GM12878 (cell line): ENCODE results near the gene MSI2. TPM values are rescaled to one million over a fixed set of nuclear protein-coding genes. Genes with fewer than 3 reads are reported as not detected.

Experiments used
- ATAC-seq: fragments of 200-7000 bp; cut with Tn5 transposase; 3 replicates; pipeline ENCODE4 v1.9.1; 2020; ENCODE audit warnings: mild to moderate bottlenecking, moderate library complexity
- BruUV-seq: library from RNA; stranded (reverse); fragments of 400-500 nt; replicated peaks from 2 replicates; lab custom pipeline; 2021; lab: Mats Ljungman, UMichigan
- CTCF ChIA-PET: fragments of 300-600 bp; sonication (Branson Sonifier 250); formaldehyde crosslinking; extraction: SDS; loops from one replicate; lab custom pipeline; 2021; ENCODE audit warnings: inconsistent platforms; lab: Yijun Ruan, JAX
- POLR2A ChIA-PET: fragments of 350-600 bp; formaldehyde crosslinking; extraction: SDS; loops from one replicate; lab custom pipeline; 2021; ENCODE audit warnings: inconsistent platforms; lab: Charles Lee
- RAD21 ChIA-PET: fragments of 300-600 bp; sonication (Branson Sonifier 250); formaldehyde crosslinking; loops from one replicate; lab custom pipeline; 2023; ENCODE audit warnings: antibody characterized with exemption; ENCODE audit not compliant: unreplicated experiment; lab: Charles Lee
- SMC1A ChIA-PET: fragments of 300-600 bp; sonication (Branson Sonifier 250); formaldehyde crosslinking; loops from one replicate; lab custom pipeline; 2023; ENCODE audit not compliant: unreplicated experiment, uncharacterized antibody; lab: Charles Lee
- DNase-seq: peaks from one replicate; pipeline ENCODE4 v3.0.0-alpha.2; 2011; ENCODE audit warnings: low read depth, low spot score
- FAIRE-seq: peaks from 3 replicates; lab custom pipeline; 2011; peaks lifted over from hg19 to GRCh38; lab: Jason Lieb, UNC
- H2AFZ ChIP-seq: 2 replicates; pipeline ENCODE4 v1.6.0; 2011; ENCODE audit warnings: low read depth, low read length, control low read depth; ENCODE audit not compliant: control insufficient read depth
- H3K27ac ChIP-seq: 2 replicates; pipeline ENCODE4 v1.5.1; 2011; ENCODE audit warnings: control low read depth; ENCODE audit not compliant: control insufficient read depth, insufficient read depth
- H3K27me3 ChIP-seq, 2 experiments: replicated peaks in 1 of 2; 2 replicates each; pipeline versions ENCODE4 v1.6.0 to v1.6.1; 2011; ENCODE audit warnings: low read length in 1 of 2; ENCODE audit not compliant: control insufficient read depth in 2 of 2, insufficient read depth in 2 of 2
- H3K36me3 ChIP-seq, 2 experiments: 2 replicates each; pipeline ENCODE4 v1.5.1; 2011; ENCODE audit warnings: low read length in 1 of 2; ENCODE audit not compliant: control insufficient read depth in 2 of 2, insufficient read depth in 2 of 2
- H3K4me1 ChIP-seq: 2 replicates; pipeline ENCODE4 v1.6.1; 2011; ENCODE audit warnings: mild to moderate bottlenecking, low read length, moderate library complexity, mixed read lengths; ENCODE audit not compliant: control insufficient read depth, insufficient read depth
- H3K4me2 ChIP-seq: 2 replicates; pipeline ENCODE4 v1.6.0; 2011; ENCODE audit warnings: control low read depth; ENCODE audit not compliant: control insufficient read depth, insufficient read depth
- H3K4me3 ChIP-seq: fragments of 200-600 bp; sonication (generic); 2 replicates; pipeline ENCODE4 v1.5.1; 2016
- H3K79me2 ChIP-seq: 2 replicates; pipeline ENCODE4 v1.6.0; 2011; ENCODE audit warnings: low read length; ENCODE audit not compliant: control insufficient read depth, insufficient read depth
- H3K9ac ChIP-seq: 2 replicates; pipeline ENCODE4 v1.8.0; 2011; ENCODE audit warnings: low read length, control low read depth, mixed read lengths; ENCODE audit not compliant: control insufficient read depth, insufficient read depth
- H3K9me3 ChIP-seq: replicated peaks from 3 replicates; pipeline ENCODE4 v1.5.1; 2011; ENCODE audit warnings: mild to moderate bottlenecking, low read length; ENCODE audit not compliant: control insufficient read depth, insufficient read depth
- H4K20me1 ChIP-seq: 2 replicates; pipeline ENCODE4 v1.6.0; 2011; ENCODE audit not compliant: control insufficient read depth, insufficient read depth
- ASH2L ChIP-seq: fragments of 300-600, 200-600 bp; sonication (generic); IDR thresholded peaks from 2 replicates; pipeline ENCODE4 v1.6.1; 2017; ENCODE audit warnings: low read depth, mild to moderate bottlenecking, borderline replicate concordance
- BCL11A ChIP-seq: IDR thresholded peaks from 2 replicates; pipeline ENCODE4 v1.6.1; 2011; ENCODE audit warnings: low read depth, low read length
- FOXK2 ChIP-seq: fragments of 450-650 bp; IDR thresholded peaks from 2 replicates; pipeline ENCODE4 v1.6.1; 2017; ENCODE audit warnings: mild to moderate bottlenecking, moderate library complexity
- HCFC1 ChIP-seq: fragments of 150-350 bp; IDR thresholded peaks from 2 replicates; pipeline ENCODE4 v1.6.1; 2014; ENCODE audit warnings: low read length
- HDAC2 ChIP-seq: fragments of 200-600 bp; sonication (generic); IDR thresholded peaks from 2 replicates; pipeline ENCODE4 v1.6.1; 2017
- HDGF ChIP-seq: fragments of 450-650 bp; IDR thresholded peaks from 2 replicates; pipeline ENCODE4 v1.6.1; 2016; ENCODE audit warnings: antibody characterized with exemption
- KLF5 ChIP-seq: fragments of 450-650 bp; IDR thresholded peaks from 2 replicates; pipeline ENCODE4 v1.6.1; 2014; ENCODE audit warnings: mild to moderate bottlenecking; ENCODE audit not compliant: partially characterized antibody
- LARP7 ChIP-seq: fragments of 450-650 bp; IDR thresholded peaks from 2 replicates; pipeline ENCODE4 v1.6.1; 2017; ENCODE audit warnings: mild to moderate bottlenecking
- NR2C2 ChIP-seq: IDR thresholded peaks from 2 replicates; pipeline ENCODE4 v1.6.1; 2011; ENCODE audit warnings: borderline replicate concordance, low read depth; ENCODE audit not compliant: control insufficient read depth, insufficient read length
- NR2F1 ChIP-seq: fragments of 450-650 bp; conservative IDR thresholded peaks from 2 replicates; pipeline ENCODE4 v1.6.1; 2017; ENCODE audit warnings: mild to moderate bottlenecking
- PAX5 ChIP-seq: IDR thresholded peaks from 2 replicates; pipeline ENCODE4 v1.6.1; 2011; ENCODE audit warnings: low read depth, low read length, borderline replicate concordance
- RUNX3 ChIP-seq: IDR thresholded peaks from 2 replicates; pipeline ENCODE4 v1.6.1; 2012; ENCODE audit warnings: low read length, inconsistent platforms
- WGBS: methylation state at CpG from one replicate; pipeline ENCODE4 v1.1.6; 2016; ENCODE audit warnings: low lambda C conversion rate; ENCODE audit not compliant: insufficient replicate concordance, insufficient coverage; ENCODE audit errors: missing lambda C conversion rate; 5-methylcytosine and 5-hydroxymethylcytosine counted together
- in situ Hi-C: fragments of 300-500 bp; cut with MboI; formaldehyde crosslinking; loops from 9 replicates; pipeline ENCODE4 v1.14.3; 2018; ENCODE audit warnings: mixed read lengths
- intact Hi-C: fragments of 100-400 bp; cut with micrococcal nuclease; formaldehyde crosslinking; loops from one replicate; pipeline ENCODE4 v1.14.2; 2022; ENCODE audit not compliant: unreplicated experiment
- polyA plus RNA-seq, 11 experiments: library from polyadenylated mRNA; depleted of rRNA in 4 of 11; unstranded in 6 of 11; stranded (reverse) in 5 of 11; fragments of >200 nt; fragmentation: Nextera tagmentation in 4 of 11; fragmentation: Illumina TruSeq in 1 of 11; extraction: Ambion mirVana in 4 of 11; extraction: Trizol in 1 of 11; gene quantifications; 1 replicate in 1 of 11; 2 replicates in 10 of 11; pipeline versions ENCODE4 v1.2.1 to v1.2.3, GENCODE V29; 2011 to 2016; ENCODE audit warnings: inconsistent platforms in 2 of 11, missing spikeins in 2 of 11, low read depth in 1 of 11
- total RNA-seq, 4 experiments: library from RNA; depleted of rRNA in 3 of 4; stranded (reverse); fragments of >200 nt in 3 of 4; fragmentation: Illumina TruSeq in 1 of 4; extraction: Trizol in 1 of 4; gene quantifications; 2 replicates each; pipeline versions ENCODE4 v1.2.1 to v1.2.3, GENCODE V29; 2013 to 2021
- TF ChIP-seq, protein P1 (sequence below): fragments of 450-650 bp; IDR thresholded peaks from 2 replicates; pipeline ENCODE4 v1.6.1; 2017; ENCODE audit warnings: low read depth, mild to moderate bottlenecking, moderate library complexity
- TF ChIP-seq, protein P2 (sequence below): fragments of 150-350 bp; IDR thresholded peaks from 2 replicates; pipeline ENCODE4 v1.6.1; 2016; ENCODE audit warnings: low read depth, low read length
- TF ChIP-seq, protein P3 (sequence below): fragments of 450-650 bp; IDR thresholded peaks from 2 replicates; pipeline ENCODE4 v1.6.1; 2016; ENCODE audit warnings: mild to moderate bottlenecking

MSI2 gene
- total and polyA plus RNA-seq, 10 of the 15 experiments (the other 5 are each of a cell fraction or from before 2014, with no cell fraction given) = 6.1 to 76.1 (median 42.0) TPM

DNA sequence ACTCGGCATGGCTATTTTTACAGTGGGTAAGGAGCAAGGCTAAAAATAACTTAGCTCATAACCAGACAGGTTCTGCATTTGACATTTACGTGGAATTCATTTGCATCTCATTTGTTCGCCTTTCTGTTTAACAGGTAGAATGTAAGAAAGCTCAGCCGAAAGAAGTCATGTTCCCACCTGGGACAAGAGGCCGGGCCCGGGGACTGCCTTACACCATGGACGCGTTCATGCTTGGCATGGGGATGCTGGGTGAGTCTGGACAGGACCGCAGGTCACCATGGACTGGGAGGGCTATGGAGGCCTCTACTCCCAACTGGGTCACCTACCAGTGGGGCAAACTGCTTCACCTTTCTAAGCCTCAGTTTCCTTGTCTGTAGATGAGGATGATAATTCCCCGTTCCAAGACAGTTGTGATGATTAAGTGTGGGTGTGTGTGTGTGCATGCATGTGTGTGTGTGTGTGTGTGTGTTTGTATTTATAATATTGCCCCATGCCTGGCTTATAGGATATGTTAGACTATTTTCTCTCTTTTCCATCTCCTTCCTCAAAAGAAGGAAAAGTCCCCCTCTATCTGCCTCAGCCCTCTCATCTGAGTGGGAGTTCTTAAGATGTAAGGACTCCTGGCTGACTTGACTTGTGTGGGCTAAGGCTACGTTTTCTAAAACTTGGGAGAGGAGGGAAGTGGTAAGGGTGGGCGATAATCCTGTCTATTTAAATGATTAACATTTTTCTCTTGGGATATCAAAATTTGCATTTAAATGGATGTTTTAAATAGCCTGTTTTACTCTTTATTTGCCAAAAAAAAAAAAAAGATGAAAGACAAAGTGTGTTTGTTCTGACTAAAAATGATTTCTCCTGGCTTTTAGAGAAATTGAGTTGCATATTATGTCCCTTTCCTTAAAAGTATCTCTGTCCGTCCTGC lies 359.8 kb downstream of the MSI2 start:
- in situ Hi-C loops = no loop called here
- no peak for DNase-seq
- ChIA-PET SMC1A (interaction anchor here (1.9 kb wide), 1 partner anchor 56 kb away, joined by 6 read pairs; no protein-coding TSS in a partner anchor), POLR2A (no interaction called here), CTCF (interaction anchor here (1.7 kb wide), 1 partner anchor 18 kb away, joined by 5 read pairs; no protein-coding TSS in a partner anchor), RAD21 (no interaction called here)
- Histone ChIP-seq H3K9ac (no peak overlapping the region), H3K4me1 (peaks cover 4% of the 10 kb centered on the region), H4K20me1 (no peaks in the 10 kb centered on the region), H3K4me2 (no peak overlapping the region), H3K4me3 (no peak overlapping the region), H2AFZ (no peak overlapping the region), H3K79me2 (no peaks in the 10 kb centered on the region), H3K36me3 (peaks cover 3 to 9% of the 10 kb centered on the region in 2 experiments), H3K9me3 (no peaks in the 10 kb centered on the region; the same call in 2 of the 3 replicates), H3K27ac (no peak overlapping the region), H3K27me3 (no peaks in the 10 kb centered on the region)
- 94% methylated on average over 13 of the region's 13 CpGs for WGBS
- intact Hi-C loops = no loop called here
- FAIRE-seq = no peak
- BruUV-seq = no TSS peak
- no peak for ATAC-seq
- TF ChIP-seq KLF5 = no peak
- TF ChIP-seq NR2F1 = no peak
- no peak for TF ChIP-seq HDAC2
- no peak for TF ChIP-seq BCL11A
- TF ChIP-seq ASH2L = no peak
- TF ChIP-seq, protein P1, sequence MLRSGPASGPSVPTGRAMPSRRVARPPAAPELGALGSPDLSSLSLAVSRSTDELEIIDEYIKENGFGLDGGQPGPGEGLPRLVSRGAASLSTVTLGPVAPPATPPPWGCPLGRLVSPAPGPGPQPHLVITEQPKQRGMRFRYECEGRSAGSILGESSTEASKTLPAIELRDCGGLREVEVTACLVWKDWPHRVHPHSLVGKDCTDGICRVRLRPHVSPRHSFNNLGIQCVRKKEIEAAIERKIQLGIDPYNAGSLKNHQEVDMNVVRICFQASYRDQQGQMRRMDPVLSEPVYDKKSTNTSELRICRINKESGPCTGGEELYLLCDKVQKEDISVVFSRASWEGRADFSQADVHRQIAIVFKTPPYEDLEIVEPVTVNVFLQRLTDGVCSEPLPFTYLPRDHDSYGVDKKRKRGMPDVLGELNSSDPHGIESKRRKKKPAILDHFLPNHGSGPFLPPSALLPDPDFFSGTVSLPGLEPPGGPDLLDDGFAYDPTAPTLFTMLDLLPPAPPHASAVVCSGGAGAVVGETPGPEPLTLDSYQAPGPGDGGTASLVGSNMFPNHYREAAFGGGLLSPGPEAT = no peak
- no peak for TF ChIP-seq HDGF
- TF ChIP-seq, protein P2, sequence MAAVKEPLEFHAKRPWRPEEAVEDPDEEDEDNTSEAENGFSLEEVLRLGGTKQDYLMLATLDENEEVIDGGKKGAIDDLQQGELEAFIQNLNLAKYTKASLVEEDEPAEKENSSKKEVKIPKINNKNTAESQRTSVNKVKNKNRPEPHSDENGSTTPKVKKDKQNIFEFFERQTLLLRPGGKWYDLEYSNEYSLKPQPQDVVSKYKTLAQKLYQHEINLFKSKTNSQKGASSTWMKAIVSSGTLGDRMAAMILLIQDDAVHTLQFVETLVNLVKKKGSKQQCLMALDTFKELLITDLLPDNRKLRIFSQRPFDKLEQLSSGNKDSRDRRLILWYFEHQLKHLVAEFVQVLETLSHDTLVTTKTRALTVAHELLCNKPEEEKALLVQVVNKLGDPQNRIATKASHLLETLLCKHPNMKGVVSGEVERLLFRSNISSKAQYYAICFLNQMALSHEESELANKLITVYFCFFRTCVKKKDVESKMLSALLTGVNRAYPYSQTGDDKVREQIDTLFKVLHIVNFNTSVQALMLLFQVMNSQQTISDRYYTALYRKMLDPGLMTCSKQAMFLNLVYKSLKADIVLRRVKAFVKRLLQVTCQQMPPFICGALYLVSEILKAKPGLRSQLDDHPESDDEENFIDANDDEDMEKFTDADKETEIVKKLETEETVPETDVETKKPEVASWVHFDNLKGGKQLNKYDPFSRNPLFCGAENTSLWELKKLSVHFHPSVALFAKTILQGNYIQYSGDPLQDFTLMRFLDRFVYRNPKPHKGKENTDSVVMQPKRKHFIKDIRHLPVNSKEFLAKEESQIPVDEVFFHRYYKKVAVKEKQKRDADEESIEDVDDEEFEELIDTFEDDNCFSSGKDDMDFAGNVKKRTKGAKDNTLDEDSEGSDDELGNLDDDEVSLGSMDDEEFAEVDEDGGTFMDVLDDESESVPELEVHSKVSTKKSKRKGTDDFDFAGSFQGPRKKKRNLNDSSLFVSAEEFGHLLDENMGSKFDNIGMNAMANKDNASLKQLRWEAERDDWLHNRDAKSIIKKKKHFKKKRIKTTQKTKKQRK = no peak
- TF ChIP-seq, protein P3, sequence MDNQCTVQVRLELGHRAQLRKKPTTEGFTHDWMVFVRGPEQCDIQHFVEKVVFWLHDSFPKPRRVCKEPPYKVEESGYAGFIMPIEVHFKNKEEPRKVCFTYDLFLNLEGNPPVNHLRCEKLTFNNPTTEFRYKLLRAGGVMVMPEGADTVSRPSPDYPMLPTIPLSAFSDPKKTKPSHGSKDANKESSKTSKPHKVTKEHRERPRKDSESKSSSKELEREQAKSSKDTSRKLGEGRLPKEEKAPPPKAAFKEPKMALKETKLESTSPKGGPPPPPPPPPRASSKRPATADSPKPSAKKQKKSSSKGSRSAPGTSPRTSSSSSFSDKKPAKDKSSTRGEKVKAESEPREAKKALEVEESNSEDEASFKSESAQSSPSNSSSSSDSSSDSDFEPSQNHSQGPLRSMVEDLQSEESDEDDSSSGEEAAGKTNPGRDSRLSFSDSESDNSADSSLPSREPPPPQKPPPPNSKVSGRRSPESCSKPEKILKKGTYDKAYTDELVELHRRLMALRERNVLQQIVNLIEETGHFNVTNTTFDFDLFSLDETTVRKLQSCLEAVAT = no peak
- TF ChIP-seq NR2C2 = no peak
- no peak for TF ChIP-seq FOXK2
- TF ChIP-seq HCFC1 = no peak
- no peak for TF ChIP-seq RUNX3
- no peak for TF ChIP-seq PAX5
- no peak for TF ChIP-seq LARP7
